Ovary (tissue), 9 donors: ENCODE data around the gene KSR1. TPM values are rescaled to one million over a fixed set of nuclear protein-coding genes. Genes with fewer than 3 reads are reported as not detected.

Source experiments
- polyA plus RNA-seq, 2 donors: library from polyadenylated mRNA; stranded (reverse); fragments of 200-250 nt in 1 of 2; fragments of 350-450 nt in 1 of 2; fragmentation: Illumina TruSeq in 1 of 2; extraction: RNeasy Lipid Tissue Mini Kit (QIAGEN cat#74804) in 1 of 2; gene quantifications; one replicate each; pipeline ENCODE4 v1.2.3, GENCODE V29; 2013 to 2014
- small RNA-seq: library from RNA; depleted of rRNA; stranded (forward); fragments of <200 nt; gene quantifications from one replicate; pipeline ENCODE3, GENCODE V24; 2016
- total RNA-seq, 7 donors: library from RNA; depleted of rRNA in 2 of 7; stranded (reverse); fragments of >200 nt in 2 of 7; fragmentation: NEBNext Ultra II Directional in 3 of 7; extraction: Animal tissue kit (Norgen Biotek cat#: 25700) in 3 of 7; gene quantifications; one replicate each; pipeline versions ENCODE4 v1.1.0 to v1.2.4, GENCODE V29; 2016 to 2023
- donor health status: DM: no; HTN: no; CAD: no; lungs with moderate emphysema.
- donor health status: DM: no; HTN: no; CAD: no.
- donor health status: Bipolar disorder and iron deficiency.
- donor health status: DM: yes; HTN: yes; CAD: no.
- donor health status: DM: no; HTN: no; CAD: no.
- donor health status: DM: yes; HTN: yes; CAD: no.

Gene KSR1
- total and polyA plus RNA-seq, 9 donors = 27.7 to 84.8 (median 39.5) TPM

Small RNAs within 50 kb of the gene (small RNA-seq; reads per million reads assigned to genes)
- not detected for gene AC015688.5

Other genes with a start within 250 kb of the KSR1 start
- gene WSB1, start 162.3 kb upstream of the KSR1 start, total RNA-seq = 100 to 1,000 TPM; 135 to 214 (median 172) TPM
- gene WSB1, start 162.3 kb upstream of the KSR1 start, polyA plus RNA-seq = 100 to 1,000 TPM in 1 of 2 donors, 10 to 100 TPM in 1; 88.9 to 136 TPM
- gene LGALS9, start 174.7 kb downstream of the KSR1 start, total RNA-seq = 10 to 100 TPM in 5 of 7 donors, 1 to 10 TPM in 2; 9.0 to 38.3 (median 16.6) TPM
- gene LGALS9, start 174.7 kb downstream of the KSR1 start, polyA plus RNA-seq = 10 to 100 TPM; 23.3 to 62.8 TPM